Mucosa of gallbladder (tissue), 1 donor: ENCODE measurements around the gene LY86. TPM values are rescaled to one million over a fixed set of nuclear protein-coding genes. Genes with fewer than 3 reads are reported as not detected.

ENCODE experiments used
- DNase-seq: peaks from one replicate; pipeline ENCODE4 v3.0.0-alpha.2; 2020; ENCODE audit warnings: low spot score
- total RNA-seq: library from RNA; stranded (reverse); gene quantifications from one replicate; pipeline ENCODE4 v1.2.1, GENCODE V29; 2021
- donor health status: DM: no; HTN: no; CAD: no.

Gene LY86
- total RNA-seq, 1 donor from 2014 or later = 7.0 TPM

DNA sequence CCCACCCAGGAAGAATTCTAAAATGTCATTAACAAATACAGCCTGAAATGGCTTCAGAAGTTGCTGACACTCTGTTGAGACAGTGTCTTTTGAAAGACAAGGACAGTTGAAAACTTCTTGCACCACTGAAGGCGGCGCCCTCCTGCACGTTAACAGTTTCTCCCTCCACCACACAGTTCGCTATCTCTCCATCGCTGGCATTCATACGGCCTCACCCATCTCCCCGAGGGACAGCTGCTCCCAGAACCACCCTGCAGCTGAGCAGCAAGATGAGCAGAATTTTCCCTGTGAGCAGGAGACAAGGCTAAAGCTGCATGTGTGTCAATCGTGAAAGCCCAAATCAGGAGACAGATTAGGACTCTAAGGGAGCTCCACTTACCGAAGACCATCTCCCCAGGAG, 113.3 kb downstream of the LY86 start:
- no peak for DNase-seq

- DNase-seq = no peak
Observed at GRCh38 chr6:6703699-6704098, 115.2 kb downstream of the LY86 start.
